Measurements from ENCODE around the gene THAP4. TPM values are rescaled to one million over a fixed set of nuclear protein-coding genes. Genes with fewer than 3 reads are reported as not detected.

Gene THAP4
- polyA plus RNA-seq (30.3 to 39.5 TPM (median 36.2 TPM) in 3 replicates), polyA minus RNA-seq (32.3 to 133 TPM (median 43.7 TPM) in 3 replicates)
- 58.2 TPM for polyA plus RNA-seq (2011; ENCODE audit: low read depth)
- polyA plus RNA-seq (2011; cell fraction: cytosol; rRNA removed): 37.0 and 61.8 TPM in 2 replicates
- polyA plus RNA-seq (2011; cell fraction: nucleus; rRNA removed): 26.1 and 35.5 TPM in 2 replicates
- 46.7 and 60.7 TPM in 2 replicates for polyA plus RNA-seq (2012; ENCODE audit: low replicate concordance)
- 85.2 TPM for polyA minus RNA-seq (2011; cell fraction: cytosol; rRNA and poly(A)+ RNA removed)
- polyA minus RNA-seq (2011; cell fraction: nucleus; rRNA and poly(A)+ RNA removed): 12.6 and 13.3 TPM in 2 replicates

- TF ChIP-seq CTCF (optimal IDR thresholded peaks at IDR 0.05 in 1 of 3, IDR thresholded peaks at IDR 0.05 in 1 of 3, conservative IDR thresholded peaks at IDR 0.05 in 1 of 3; ENCODE audit: extremely low read depth in 1 of 3, insufficient read depth in 2 of 3, low read length in 3 of 3): no peak
- no peak for TF ChIP-seq EZH2 (IDR thresholded peaks at IDR 0.05; ENCODE audit: low read length)
- FAIRE-seq (no peak), DNase-seq (ENCODE audit: low read depth, low spot score) (no peak)
- dilution Hi-C loops (cut with MboI; ENCODE audit: extremely low pct_ligation_motif_present, low sequenced_read_pairs): no loop called here
- Histone ChIP-seq H3K36me3 (ENCODE audit: control insufficient read depth in 2 of 2, extremely low read depth in 1 of 2, insufficient read depth in 2 of 2, low read length in 2 of 2) (peaks cover 12 to 24% of the 10 kb centered on the region in 2 experiments), H2AFZ (ENCODE audit: control insufficient read depth, low read length) (peak within 1 kb of the TSS; percentile 100), H3K27me3 (ENCODE audit: control insufficient read depth, extremely low read depth, insufficient read depth, low read length) (no peaks in the 10 kb centered on the region), H3K27ac (ENCODE audit: control insufficient read depth, insufficient read depth, low read length) (peak within 1 kb of the TSS; percentile 95), H3K9me3 (ENCODE audit: control insufficient read depth, low read depth, low read length) (no peaks in the 10 kb centered on the region), H3K4me2 (ENCODE audit: control insufficient read depth, extremely low read depth, insufficient read depth, low read depth, low read length) (peak within 1 kb of the TSS; percentile 86), H4K20me1 (ENCODE audit: control insufficient read depth, extremely low read depth, insufficient read depth, low read length) (no peaks in the 10 kb centered on the region), H3K9me1 (ENCODE audit: control insufficient read depth, extremely low read depth, insufficient read depth, low read length) (no peaks in the 10 kb centered on the region), H3K79me2 (ENCODE audit: control insufficient read depth, insufficient read depth, low read length) (peaks cover 88% of the 10 kb centered on the region), H3K4me1 (ENCODE audit: control insufficient read depth, extremely low read depth, insufficient read depth, low read length) (peaks cover 9% of the 10 kb centered on the region), H3K4me3 (ENCODE audit: control insufficient read depth in 2 of 3, extremely low read depth in 1 of 3, insufficient read depth in 2 of 3, low read depth in 1 of 3, low read length in 3 of 3) (peak within 1 kb of the TSS; percentile 91 to 96 (median 94)), H3K9ac (ENCODE audit: control insufficient read depth, extremely low read depth, insufficient read depth, low read length) (peak within 1 kb of the TSS; percentile 96)
Observed at GRCh38 chr2:241637018-241637794, at the start of gene THAP4, which contains the start of gene ATG4B. Gene THAP4 (minus strand): TSS chr2:241637158. CDS start chr2:241637017, 141 bp downstream. Gene ATG4B (plus strand): TSS chr2:241637693. CDS start chr2:241637715, 22 bp downstream.

GRCh38 chr2:241686324-241686649 is 49.3 kb upstream of the THAP4 start:
- Histone ChIP-seq H3K36me3 (ENCODE audit: control insufficient read depth in 2 of 2, extremely low read depth in 1 of 2, insufficient read depth in 2 of 2, low read length in 2 of 2) (peaks cover 6 to 21% of the 10 kb centered on the region in 2 experiments), H3K4me2 (ENCODE audit: control insufficient read depth, extremely low read depth, insufficient read depth, low read depth, low read length) (peak overlapping the region; percentile 62), H3K9ac (ENCODE audit: control insufficient read depth, extremely low read depth, insufficient read depth, low read length) (peak overlapping the region; percentile 86), H3K4me3 (ENCODE audit: control insufficient read depth in 2 of 3, extremely low read depth in 1 of 3, insufficient read depth in 2 of 3, low read depth in 1 of 3, low read length in 3 of 3) (peak overlapping the region; percentile 82 to 91 (median 83)), H3K79me2 (ENCODE audit: control insufficient read depth, insufficient read depth, low read length) (peaks cover 38% of the 10 kb centered on the region), H3K9me1 (ENCODE audit: control insufficient read depth, extremely low read depth, insufficient read depth, low read length) (no peaks in the 10 kb centered on the region), H3K27ac (ENCODE audit: control insufficient read depth, insufficient read depth, low read length) (peak overlapping the region; percentile 65), H3K9me3 (ENCODE audit: control insufficient read depth, low read depth, low read length) (no peaks in the 10 kb centered on the region), H4K20me1 (ENCODE audit: control insufficient read depth, extremely low read depth, insufficient read depth, low read length) (no peaks in the 10 kb centered on the region), H3K4me1 (ENCODE audit: control insufficient read depth, extremely low read depth, insufficient read depth, low read length) (peaks cover 10% of the 10 kb centered on the region), H2AFZ (ENCODE audit: control insufficient read depth, low read length) (peak overlapping the region; percentile 83), H3K27me3 (ENCODE audit: control insufficient read depth, extremely low read depth, insufficient read depth, low read length) (no peaks in the 10 kb centered on the region)
- dilution Hi-C loops (cut with MboI; ENCODE audit: extremely low pct_ligation_motif_present, low sequenced_read_pairs): no loop called here
- TF ChIP-seq EZH2 (IDR thresholded peaks at IDR 0.05; ENCODE audit: low read length): no peak
- no peak for TF ChIP-seq CTCF (optimal IDR thresholded peaks at IDR 0.05 in 1 of 3, IDR thresholded peaks at IDR 0.05 in 1 of 3, conservative IDR thresholded peaks at IDR 0.05 in 1 of 3; ENCODE audit: extremely low read depth in 1 of 3, insufficient read depth in 2 of 3, low read length in 3 of 3)
- DNase-seq (ENCODE audit: low read depth, low spot score) (no peak), FAIRE-seq (no peak)

Measured in keratinocyte (primary cell).